ENCODE results near the gene LRATD1.

DNA sequence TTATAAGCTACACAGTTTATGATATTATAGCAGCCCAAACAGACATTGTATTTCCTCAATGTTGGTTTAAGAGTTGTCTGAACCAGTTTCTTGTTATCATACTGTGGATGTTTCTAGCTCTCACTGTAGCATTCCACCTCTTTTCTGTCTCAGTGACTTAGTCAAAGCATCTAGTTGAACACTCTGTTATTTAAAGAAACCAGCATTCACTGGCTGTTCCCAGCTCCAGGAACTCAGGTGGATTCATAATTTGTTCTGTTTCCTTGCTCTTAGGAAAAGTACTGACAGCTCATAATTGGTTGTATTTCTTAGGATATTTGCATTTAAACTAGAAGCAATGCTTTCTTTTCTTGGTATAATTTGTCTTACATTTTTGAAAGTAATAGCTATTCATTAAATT lies 17.5 kb downstream of the LRATD1 start:
- no peak for TF ChIP-seq EZH2 (IDR thresholded peaks at IDR 0.05; ENCODE audit: borderline replicate concordance, control insufficient read depth, low read depth, low read length)
- TF ChIP-seq, protein P1, sequence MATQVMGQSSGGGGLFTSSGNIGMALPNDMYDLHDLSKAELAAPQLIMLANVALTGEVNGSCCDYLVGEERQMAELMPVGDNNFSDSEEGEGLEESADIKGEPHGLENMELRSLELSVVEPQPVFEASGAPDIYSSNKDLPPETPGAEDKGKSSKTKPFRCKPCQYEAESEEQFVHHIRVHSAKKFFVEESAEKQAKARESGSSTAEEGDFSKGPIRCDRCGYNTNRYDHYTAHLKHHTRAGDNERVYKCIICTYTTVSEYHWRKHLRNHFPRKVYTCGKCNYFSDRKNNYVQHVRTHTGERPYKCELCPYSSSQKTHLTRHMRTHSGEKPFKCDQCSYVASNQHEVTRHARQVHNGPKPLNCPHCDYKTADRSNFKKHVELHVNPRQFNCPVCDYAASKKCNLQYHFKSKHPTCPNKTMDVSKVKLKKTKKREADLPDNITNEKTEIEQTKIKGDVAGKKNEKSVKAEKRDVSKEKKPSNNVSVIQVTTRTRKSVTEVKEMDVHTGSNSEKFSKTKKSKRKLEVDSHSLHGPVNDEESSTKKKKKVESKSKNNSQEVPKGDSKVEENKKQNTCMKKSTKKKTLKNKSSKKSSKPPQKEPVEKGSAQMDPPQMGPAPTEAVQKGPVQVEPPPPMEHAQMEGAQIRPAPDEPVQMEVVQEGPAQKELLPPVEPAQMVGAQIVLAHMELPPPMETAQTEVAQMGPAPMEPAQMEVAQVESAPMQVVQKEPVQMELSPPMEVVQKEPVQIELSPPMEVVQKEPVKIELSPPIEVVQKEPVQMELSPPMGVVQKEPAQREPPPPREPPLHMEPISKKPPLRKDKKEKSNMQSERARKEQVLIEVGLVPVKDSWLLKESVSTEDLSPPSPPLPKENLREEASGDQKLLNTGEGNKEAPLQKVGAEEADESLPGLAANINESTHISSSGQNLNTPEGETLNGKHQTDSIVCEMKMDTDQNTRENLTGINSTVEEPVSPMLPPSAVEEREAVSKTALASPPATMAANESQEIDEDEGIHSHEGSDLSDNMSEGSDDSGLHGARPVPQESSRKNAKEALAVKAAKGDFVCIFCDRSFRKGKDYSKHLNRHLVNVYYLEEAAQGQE (IDR thresholded peaks at IDR 0.05; ENCODE audit: low read depth, low read length), result no peak
- no peak for TF ChIP-seq RCOR1 (conservative IDR thresholded peaks at IDR 0.05; ENCODE audit: low read depth, low read length)
- no peak for TF ChIP-seq POLR2AphosphoS5 (IDR thresholded peaks at IDR 0.05; ENCODE audit: low read length)
- TF ChIP-seq GABPA (IDR thresholded peaks at IDR 0.05; ENCODE audit: low read depth), result no peak
- TF ChIP-seq RBBP5 (conservative IDR thresholded peaks at IDR 0.05), result no peak
- TF ChIP-seq ZNF274 (IDR thresholded peaks at IDR 0.05; ENCODE audit: insufficient read depth, insufficient read length), result no peak
- TF ChIP-seq, protein P2, sequence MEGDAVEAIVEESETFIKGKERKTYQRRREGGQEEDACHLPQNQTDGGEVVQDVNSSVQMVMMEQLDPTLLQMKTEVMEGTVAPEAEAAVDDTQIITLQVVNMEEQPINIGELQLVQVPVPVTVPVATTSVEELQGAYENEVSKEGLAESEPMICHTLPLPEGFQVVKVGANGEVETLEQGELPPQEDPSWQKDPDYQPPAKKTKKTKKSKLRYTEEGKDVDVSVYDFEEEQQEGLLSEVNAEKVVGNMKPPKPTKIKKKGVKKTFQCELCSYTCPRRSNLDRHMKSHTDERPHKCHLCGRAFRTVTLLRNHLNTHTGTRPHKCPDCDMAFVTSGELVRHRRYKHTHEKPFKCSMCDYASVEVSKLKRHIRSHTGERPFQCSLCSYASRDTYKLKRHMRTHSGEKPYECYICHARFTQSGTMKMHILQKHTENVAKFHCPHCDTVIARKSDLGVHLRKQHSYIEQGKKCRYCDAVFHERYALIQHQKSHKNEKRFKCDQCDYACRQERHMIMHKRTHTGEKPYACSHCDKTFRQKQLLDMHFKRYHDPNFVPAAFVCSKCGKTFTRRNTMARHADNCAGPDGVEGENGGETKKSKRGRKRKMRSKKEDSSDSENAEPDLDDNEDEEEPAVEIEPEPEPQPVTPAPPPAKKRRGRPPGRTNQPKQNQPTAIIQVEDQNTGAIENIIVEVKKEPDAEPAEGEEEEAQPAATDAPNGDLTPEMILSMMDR (IDR thresholded peaks at IDR 0.05 in 2 of 3, conservative IDR thresholded peaks at IDR 0.05 in 1 of 3; ENCODE audit: control insufficient read depth in 2 of 3, extremely low read depth in 1 of 3, insufficient read depth in 1 of 3, low read depth in 3 of 3, low read length in 3 of 3), result no peak
- no peak for TF ChIP-seq RAD21 (IDR thresholded peaks at IDR 0.05; ENCODE audit: insufficient read depth, low read depth, low read length)
- TF ChIP-seq EP300 (IDR thresholded peaks at IDR 0.05; ENCODE audit: borderline replicate concordance in 1 of 2, control insufficient read depth in 1 of 2, low read depth in 2 of 2, low read length in 2 of 2), result no peak
